ENCODE measurements around the gene LEKR1. TPM values are rescaled to one million over a fixed set of nuclear protein-coding genes. Genes with fewer than 3 reads are reported as not detected.

Gene LEKR1
- total RNA-seq, 2 donors from 2014 or later: 0.20 to 0.70 TPM

DNA sequence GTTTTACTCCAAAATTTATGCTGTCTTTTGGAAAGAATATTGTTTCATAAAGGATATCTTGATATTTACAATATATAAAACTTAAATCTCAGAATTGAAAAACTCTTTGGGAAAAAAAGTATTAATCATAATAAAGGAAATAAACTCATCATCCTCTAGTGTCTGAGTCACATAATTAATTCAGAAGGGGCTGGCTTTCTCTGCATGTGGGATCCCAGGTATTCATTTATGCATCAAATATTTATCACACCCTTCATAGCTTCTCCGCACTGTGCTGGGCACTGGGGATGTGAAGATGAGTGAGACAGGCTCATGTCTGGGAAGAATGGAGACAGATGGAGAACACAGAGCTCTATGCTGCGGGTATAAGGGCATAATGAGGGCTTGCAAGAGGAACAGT is 268.1 kb downstream of the LEKR1 start:
- no peak for TF ChIP-seq CTCF (IDR thresholded peaks at IDR 0.05)
- Histone ChIP-seq H3K4me1 (peaks cover 0 to 49% of the 10 kb centered on the region in 2 donors), H3K27ac (peak overlapping the region; percentile 99 to 100)

GRCh38 chr3:157094751-157095480 is 268.8 kb downstream of the LEKR1 start:
- no peaks in the 10 kb centered on the region for H3K36me3 ChIP-seq
- no peak for DNase-seq (ENCODE audit: low spot score)
- H3K4me3 ChIP-seq: no peak overlapping the region
- H3K4me1 ChIP-seq: peaks cover 0 to 45% of the 10 kb centered on the region in 2 donors
- peak overlapping the region; percentile 99 to 100 for H3K27ac ChIP-seq
- no peaks in the 10 kb centered on the region for H3K9me3 ChIP-seq
- TF ChIP-seq CTCF (IDR thresholded peaks at IDR 0.05): no peak
- H3K27me3 ChIP-seq: no peaks in the 10 kb centered on the region

More for the DNA sequence above, 268.1 kb downstream of the LEKR1 start:
- Histone ChIP-seq H3K36me3 (no peaks in the 10 kb centered on the region), H3K27me3 (no peaks in the 10 kb centered on the region), H3K9me3 (no peaks in the 10 kb centered on the region), H3K4me3 (no peak overlapping the region)
- no peak for DNase-seq (ENCODE audit: low spot score)

Other genes starting within 250 kb of the LEKR1 start
- gene TIPARP, start 151.8 kb upstream of the LEKR1 start, total RNA-seq: 10 to 100 TPM; 39.9 to 47.2 TPM

Measured in right atrium auricular region (tissue), 2 donors.